ENCODE results near the gene KCTD15.

Gene KCTD15

GRCh38 chr19:33804021-33804799 lies 7.5 kb downstream of the KCTD15 start:
- H3K36me3 Mint-ChIP-seq (ENCODE audit: insufficient read depth) = peaks cover 2% of the 10 kb centered on the region
- DNase-seq (ENCODE audit: low spot score in 2 of 2) = no peak
- no peak overlapping the region for H3K4me3 Mint-ChIP-seq
- no peaks in the 10 kb centered on the region for H3K9me3 Mint-ChIP-seq
- peaks cover 5% of the 10 kb centered on the region for H3K4me1 Mint-ChIP-seq
- no peak for ATAC-seq (replicated peaks; ENCODE audit: extremely low read depth, poor library complexity, severe bottlenecking)
- H3K27ac Mint-ChIP-seq (ENCODE audit: low read depth) = no peak overlapping the region
- peaks cover 21% of the 10 kb centered on the region for H3K27me3 Mint-ChIP-seq

GRCh38 chr19:33805313-33805712 lies 8.6 kb downstream of the KCTD15 start:
- ATAC-seq (replicated peaks; ENCODE audit: extremely low read depth, poor library complexity, severe bottlenecking) = no peak
- H3K27ac Mint-ChIP-seq (ENCODE audit: low read depth) = no peak overlapping the region
- no peaks in the 10 kb centered on the region for H3K9me3 Mint-ChIP-seq
- DNase-seq (ENCODE audit: low spot score in 2 of 2) = no peak
- peaks cover 10% of the 10 kb centered on the region for H3K27me3 Mint-ChIP-seq
- peaks cover 4% of the 10 kb centered on the region for H3K36me3 Mint-ChIP-seq (ENCODE audit: insufficient read depth)
- no peak overlapping the region for H3K4me3 Mint-ChIP-seq
- peaks cover 5% of the 10 kb centered on the region for H3K4me1 Mint-ChIP-seq

- DNase-seq (ENCODE audit: low spot score in 2 of 2) (no peak), ATAC-seq (replicated peaks; ENCODE audit: extremely low read depth, poor library complexity, severe bottlenecking) (no peak)
- Mint-ChIP-seq H3K4me1 (peaks cover 5% of the 10 kb centered on the region), H3K36me3 (ENCODE audit: insufficient read depth) (peaks cover 4% of the 10 kb centered on the region), H3K9me3 (no peaks in the 10 kb centered on the region), H3K27me3 (peaks cover 8% of the 10 kb centered on the region), H3K4me3 (no peak overlapping the region), H3K27ac (ENCODE audit: low read depth) (no peak overlapping the region)
These were observed 9.3 kb downstream of the KCTD15 start for GRCh38 chr19:33805840-33806433.

- Mint-ChIP-seq H3K4me1 (peaks cover 5% of the 10 kb centered on the region), H3K27ac (ENCODE audit: low read depth) (no peak overlapping the region), H3K27me3 (peaks cover 8% of the 10 kb centered on the region), H3K9me3 (no peaks in the 10 kb centered on the region), H3K36me3 (ENCODE audit: insufficient read depth) (peaks cover 4% of the 10 kb centered on the region), H3K4me3 (no peak overlapping the region)
- ATAC-seq (replicated peaks; ENCODE audit: extremely low read depth, poor library complexity, severe bottlenecking) = no peak
- no peak for DNase-seq (ENCODE audit: low spot score in 2 of 2)
These were observed 9.8 kb downstream of the KCTD15 start for GRCh38 chr19:33806434-33806881.

GRCh38 chr19:33808399-33808798 lies 11.7 kb downstream of the KCTD15 start:
- DNase-seq (ENCODE audit: low spot score in 2 of 2) (no peak), ATAC-seq (replicated peaks; ENCODE audit: extremely low read depth, poor library complexity, severe bottlenecking) (no peak)
- H3K4me3 Mint-ChIP-seq = no peak overlapping the region
- H3K27me3 Mint-ChIP-seq = no peaks in the 10 kb centered on the region
- H3K36me3 Mint-ChIP-seq (ENCODE audit: insufficient read depth) = peaks cover 3% of the 10 kb centered on the region
- peaks cover 5% of the 10 kb centered on the region for H3K4me1 Mint-ChIP-seq
- no peaks in the 10 kb centered on the region for H3K9me3 Mint-ChIP-seq
- H3K27ac Mint-ChIP-seq (ENCODE audit: low read depth) = no peak overlapping the region

- Mint-ChIP-seq H3K27ac (ENCODE audit: low read depth) (no peak overlapping the region), H3K4me1 (peaks cover 5% of the 10 kb centered on the region), H3K27me3 (no peaks in the 10 kb centered on the region), H3K4me3 (no peak overlapping the region), H3K9me3 (no peaks in the 10 kb centered on the region), H3K36me3 (ENCODE audit: insufficient read depth) (peaks cover 2% of the 10 kb centered on the region)
- no peak for DNase-seq (ENCODE audit: low spot score in 2 of 2)
- ATAC-seq (replicated peaks; ENCODE audit: extremely low read depth, poor library complexity, severe bottlenecking) = no peak
These were observed 13.3 kb downstream of the KCTD15 start for GRCh38 chr19:33809960-33810359.

GRCh38 chr19:33810821-33811220 lies 14.2 kb downstream of the KCTD15 start:
- no peak for DNase-seq (ENCODE audit: low spot score in 2 of 2)
- Mint-ChIP-seq H3K4me3 (no peak overlapping the region), H3K27ac (ENCODE audit: low read depth) (no peak overlapping the region), H3K4me1 (peaks cover 5% of the 10 kb centered on the region), H3K27me3 (no peaks in the 10 kb centered on the region), H3K36me3 (ENCODE audit: insufficient read depth) (peaks cover 2% of the 10 kb centered on the region), H3K9me3 (no peaks in the 10 kb centered on the region)
- ATAC-seq (replicated peaks; ENCODE audit: extremely low read depth, poor library complexity, severe bottlenecking) = no peak

GRCh38 chr19:33811246-33811645 lies 14.6 kb downstream of the KCTD15 start:
- Mint-ChIP-seq H3K4me1 (peaks cover 1% of the 10 kb centered on the region), H3K27ac (ENCODE audit: low read depth) (no peak overlapping the region), H3K36me3 (ENCODE audit: insufficient read depth) (peaks cover 2% of the 10 kb centered on the region), H3K27me3 (no peaks in the 10 kb centered on the region), H3K9me3 (no peaks in the 10 kb centered on the region), H3K4me3 (no peak overlapping the region)
- no peak for DNase-seq (ENCODE audit: low spot score in 2 of 2)
- no peak for ATAC-seq (replicated peaks; ENCODE audit: extremely low read depth, poor library complexity, severe bottlenecking)

- Mint-ChIP-seq H3K9me3 (no peaks in the 10 kb centered on the region), H3K27me3 (no peaks in the 10 kb centered on the region), H3K4me1 (no peaks in the 10 kb centered on the region), H3K36me3 (ENCODE audit: insufficient read depth) (peaks cover 2% of the 10 kb centered on the region), H3K4me3 (no peak overlapping the region), H3K27ac (ENCODE audit: low read depth) (no peak overlapping the region)
- ATAC-seq (replicated peaks; ENCODE audit: extremely low read depth, poor library complexity, severe bottlenecking) (no peak), DNase-seq (ENCODE audit: low spot score in 2 of 2) (no peak)
These were observed 15.2 kb downstream of the KCTD15 start for GRCh38 chr19:33811736-33812387.

- Mint-ChIP-seq H3K4me3 (no peak overlapping the region), H3K4me1 (no peaks in the 10 kb centered on the region), H3K36me3 (ENCODE audit: insufficient read depth) (peaks cover 3% of the 10 kb centered on the region), H3K27ac (ENCODE audit: low read depth) (no peak overlapping the region), H3K9me3 (no peaks in the 10 kb centered on the region), H3K27me3 (no peaks in the 10 kb centered on the region)
- DNase-seq (ENCODE audit: low spot score in 2 of 2) = no peak
- ATAC-seq (replicated peaks; ENCODE audit: extremely low read depth, poor library complexity, severe bottlenecking) = no peak
These were observed 16.0 kb downstream of the KCTD15 start for GRCh38 chr19:33812388-33813330.

GRCh38 chr19:33813391-33814101 lies 16.9 kb downstream of the KCTD15 start:
- Mint-ChIP-seq H3K27me3 (no peaks in the 10 kb centered on the region), H3K9me3 (no peaks in the 10 kb centered on the region), H3K36me3 (ENCODE audit: insufficient read depth) (peaks cover 3% of the 10 kb centered on the region), H3K4me3 (no peak overlapping the region), H3K4me1 (no peaks in the 10 kb centered on the region), H3K27ac (ENCODE audit: low read depth) (no peak overlapping the region)
- no peak for DNase-seq (ENCODE audit: low spot score in 2 of 2)
- no peak for ATAC-seq (replicated peaks; ENCODE audit: extremely low read depth, poor library complexity, severe bottlenecking)

Measured in central memory CD8-positive, alpha-beta T cell (primary cell).